SU-DHL-6 (cell line): ENCODE measurements around the gene GSDMA.

Experiments used
- CTCF ChIP-seq: fragments of 200-600 bp; sonication (generic); IDR thresholded peaks from one replicate; pipeline ENCODE4 v1.5.1; 2017; ENCODE audit warnings: antibody characterized with exemption, mild to moderate bottlenecking, low read length, moderate library complexity; ENCODE audit not compliant: insufficient read depth, poor library complexity, severe bottlenecking
- EZH2phosphoT487 ChIP-seq: fragments of 200-600 bp; sonication (generic), shearing (Covaris generic); conservative IDR thresholded peaks from 2 replicates; pipeline ENCODE4 v1.6.1; 2018; ENCODE audit warnings: mild to moderate bottlenecking, antibody characterized with exemption, low read length, moderate library complexity, mixed read lengths

GRCh38 chr17:39924691-39925055 lies 38.1 kb upstream of the GSDMA start:
- TF ChIP-seq EZH2phosphoT487 (no peak), CTCF (no peak)
